ENCODE results near the gene ZNF594.
"Not testable (repeated sequence)": the region's sequence is repeated elsewhere in the genome, so short reads cannot be mapped to it uniquely, and the experiment has no call there.

The ZNF594 gene

GRCh38 chr17:5135726-5136579, 55.7 kb downstream of the ZNF594 start:
- no peak for DNase-seq (ENCODE audit: low read depth)

GRCh38 chr17:5135131-5135712, 56.4 kb downstream of the ZNF594 start:
- DNase-seq (ENCODE audit: low read depth), result peak; percentile 25

GRCh38 chr17:5134571-5134970, 57.1 kb downstream of the ZNF594 start:
- DNase-seq (ENCODE audit: low read depth), result not testable (repeated sequence)

- DNase-seq (ENCODE audit: low read depth), result not testable (repeated sequence)
Measured at GRCh38 chr17:5133961-5134360, 57.7 kb downstream of the ZNF594 start.

DNA sequence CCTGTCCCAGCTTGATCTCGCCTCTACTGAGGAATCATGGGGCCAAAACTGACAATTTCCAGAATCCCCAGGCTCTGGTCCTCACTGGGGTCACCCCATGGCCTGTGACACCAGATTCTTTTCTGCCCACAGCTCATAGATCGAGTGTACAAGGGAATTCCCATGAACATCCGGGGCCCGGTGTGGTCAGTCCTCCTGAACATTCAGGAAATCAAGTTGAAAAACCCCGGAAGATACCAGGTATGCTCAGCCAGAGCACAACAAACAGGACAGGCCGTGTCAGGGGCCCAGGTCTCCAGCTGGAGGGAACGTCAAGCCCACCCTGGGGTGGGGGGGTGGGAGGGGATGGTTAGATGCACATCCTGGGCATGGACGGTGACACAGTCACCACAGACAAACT, 58.4 kb downstream of the ZNF594 start:
- DNase-seq (ENCODE audit: low read depth), result no peak

GRCh38 chr17:5132503-5133225, 59.0 kb downstream of the ZNF594 start:
- DNase-seq (ENCODE audit: low read depth), result not testable (repeated sequence)

- not testable (repeated sequence) for DNase-seq (ENCODE audit: low read depth)
Measured at GRCh38 chr17:5131799-5132502, 59.7 kb downstream of the ZNF594 start.

GRCh38 chr17:5131146-5131715, 60.4 kb downstream of the ZNF594 start:
- DNase-seq (ENCODE audit: low read depth), result no peak

DNA sequence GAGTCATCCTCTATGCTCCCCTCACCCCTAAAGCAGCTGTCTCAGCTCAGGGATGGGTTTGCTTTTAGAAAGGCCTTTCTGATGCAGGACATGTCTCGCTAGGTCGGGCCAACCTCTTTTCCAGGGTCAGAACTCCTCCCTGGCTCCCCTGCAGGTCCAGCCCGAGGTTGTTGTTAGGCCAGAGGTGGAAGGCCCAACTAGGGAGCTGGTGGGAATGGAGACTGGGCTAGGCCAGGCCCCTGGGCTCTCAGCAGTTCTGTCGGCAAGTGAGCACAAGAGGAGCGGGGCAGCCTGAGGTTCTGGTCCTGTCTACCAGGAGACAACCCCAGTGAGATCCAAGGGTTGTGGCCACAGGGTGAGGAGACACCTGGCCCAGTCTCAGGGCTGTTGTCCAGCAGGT, 61.0 kb downstream of the ZNF594 start:
- not testable (repeated sequence) for DNase-seq (ENCODE audit: low read depth)

GRCh38 chr17:5130261-5130660, 61.4 kb downstream of the ZNF594 start:
- not testable (repeated sequence) for DNase-seq (ENCODE audit: low read depth)

DNA sequence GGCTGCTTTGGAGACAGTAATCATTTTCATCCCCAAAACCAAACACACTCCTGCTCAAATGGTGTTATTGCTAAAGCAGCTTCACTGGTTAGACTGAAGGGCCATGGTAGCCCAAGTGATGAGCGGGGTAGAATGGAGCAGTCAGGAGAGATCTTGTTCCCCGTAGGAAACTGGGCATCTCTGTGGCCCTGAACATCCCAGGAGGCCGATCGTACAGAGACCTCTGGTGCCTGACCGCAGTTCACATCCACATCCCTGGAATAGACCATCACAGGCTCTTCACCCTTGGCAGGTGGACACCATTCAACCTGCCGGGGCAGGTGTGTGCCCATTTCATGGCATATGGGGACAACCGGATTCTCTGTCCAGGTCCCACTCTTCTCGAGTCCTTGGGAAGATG, 61.9 kb downstream of the ZNF594 start:
- not testable (repeated sequence) for DNase-seq (ENCODE audit: low read depth)
